Stimulated activated CD8-positive, alpha-beta memory T cell treated with anti-CD3 and anti-CD28 coated beads, Interleukin-12 subunit alpha, Interleukin-12 subunit beta, amount 100 ng/mL, for 4 hours (primary cell): Measurements from ENCODE around the gene MOCOS.

Source experiments
- DNase-seq: peaks from one replicate; pipeline ENCODE4 v3.0.0-alpha.2; 2020; ENCODE audit warnings: low read depth

MOCOS gene

DNA sequence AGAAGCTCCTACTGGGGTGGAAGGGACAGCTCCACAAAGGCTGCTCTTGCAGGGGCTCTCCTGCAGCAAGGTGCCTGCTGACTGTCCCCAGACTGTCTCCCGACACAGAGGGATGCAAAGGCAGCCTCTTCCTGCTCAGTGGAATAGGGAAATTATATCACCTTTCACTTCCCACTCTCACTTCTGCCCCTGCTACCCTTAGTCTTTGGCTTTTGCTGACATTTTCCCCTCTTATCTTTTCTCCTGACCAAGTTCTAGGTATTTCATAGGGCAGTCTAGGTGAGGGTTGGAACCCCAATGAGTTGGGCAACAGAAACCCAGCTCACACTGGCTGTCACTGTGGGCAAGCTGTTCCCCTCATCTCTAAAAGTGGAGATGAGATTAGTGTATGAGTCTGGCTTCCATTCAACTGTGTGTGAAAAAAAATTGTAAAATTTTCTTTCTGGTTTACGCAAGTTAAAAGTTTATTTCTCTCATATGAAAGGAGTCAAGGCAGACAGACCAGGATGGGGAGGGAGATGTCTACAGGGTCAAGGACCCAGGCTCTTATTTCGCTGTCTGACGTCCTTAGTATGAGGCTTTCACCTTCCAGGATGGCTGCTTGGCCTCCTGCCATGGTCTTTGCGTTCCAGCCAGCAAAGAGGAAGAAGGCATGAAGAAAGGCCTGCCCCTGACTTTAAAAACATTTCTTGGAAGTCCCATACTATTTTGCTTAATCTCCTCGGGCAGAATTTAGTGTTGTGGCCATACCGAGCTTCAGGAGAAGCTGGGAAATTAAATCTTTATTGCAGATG lies 7.5 kb upstream of the MOCOS start:
- no peak for DNase-seq

DNA sequence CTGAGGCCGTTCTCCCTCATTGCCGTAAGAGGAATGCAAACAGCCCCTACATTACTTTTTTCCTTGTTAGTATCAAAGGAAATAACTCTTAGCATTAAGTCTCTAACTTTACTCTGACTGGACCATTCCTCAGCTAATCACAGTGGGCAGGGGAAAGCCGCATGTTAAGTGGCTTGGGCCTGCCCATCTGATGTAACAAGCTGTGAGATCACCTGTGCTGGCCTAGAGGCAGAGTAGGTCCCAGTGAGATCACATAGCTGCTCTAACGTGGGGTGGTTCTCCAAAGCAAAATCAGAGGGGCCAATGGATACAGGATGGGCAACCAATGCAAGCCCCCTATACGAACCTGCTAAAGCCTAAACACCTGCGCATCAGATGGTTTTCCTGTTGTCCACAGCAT lies 5.9 kb upstream of the MOCOS start:
- DNase-seq = no peak

DNA sequence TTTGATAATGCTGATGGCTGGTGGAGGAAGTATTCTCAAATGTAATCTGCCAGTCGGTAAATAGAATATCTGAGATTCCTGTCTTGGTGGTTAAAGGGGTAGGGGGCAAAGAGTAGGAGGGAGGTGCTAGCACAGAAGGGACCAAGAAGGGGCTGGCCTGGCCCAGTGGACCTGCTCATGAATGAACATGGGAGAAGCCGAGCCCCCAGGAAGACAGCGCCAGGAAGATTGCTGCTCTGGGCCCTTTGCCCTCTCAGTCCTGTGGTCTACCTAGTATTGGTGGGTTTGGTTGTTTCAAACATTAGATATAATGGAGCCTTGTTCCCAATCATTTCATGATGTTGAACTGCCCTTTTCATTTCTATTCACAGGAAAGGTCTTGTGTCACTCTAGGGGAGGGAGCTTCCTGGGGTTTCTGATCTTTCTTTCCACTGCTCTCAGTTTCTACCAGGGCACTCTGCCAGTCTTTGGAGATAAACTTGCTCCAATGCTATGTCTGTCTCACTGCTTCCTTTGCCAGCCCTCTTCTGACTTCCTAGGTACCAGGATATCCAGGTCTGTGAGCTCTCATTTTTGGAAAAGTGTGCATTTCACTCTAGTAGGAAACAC lies 5.3 kb upstream of the MOCOS start:
- no peak for DNase-seq

DNA sequence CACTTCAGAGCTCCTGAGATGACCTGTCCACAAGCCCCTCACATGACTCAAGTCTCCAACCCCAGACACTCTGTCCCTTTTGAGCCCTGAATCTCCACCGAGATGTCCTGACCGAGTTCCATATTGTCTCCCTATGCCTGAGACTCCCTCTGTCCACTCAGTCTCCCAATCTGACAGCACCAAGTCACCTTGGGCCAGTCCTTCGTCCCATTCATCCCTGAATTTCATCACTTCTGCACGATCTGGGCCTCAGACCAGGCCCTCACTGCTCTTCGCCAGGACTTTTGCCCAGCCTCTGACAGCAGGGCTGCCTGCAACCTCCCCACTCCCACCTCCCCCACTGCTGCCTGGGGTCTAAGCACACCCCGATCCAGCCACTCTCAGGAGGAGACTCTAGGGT lies 4.3 kb upstream of the MOCOS start:
- no peak for DNase-seq

DNA sequence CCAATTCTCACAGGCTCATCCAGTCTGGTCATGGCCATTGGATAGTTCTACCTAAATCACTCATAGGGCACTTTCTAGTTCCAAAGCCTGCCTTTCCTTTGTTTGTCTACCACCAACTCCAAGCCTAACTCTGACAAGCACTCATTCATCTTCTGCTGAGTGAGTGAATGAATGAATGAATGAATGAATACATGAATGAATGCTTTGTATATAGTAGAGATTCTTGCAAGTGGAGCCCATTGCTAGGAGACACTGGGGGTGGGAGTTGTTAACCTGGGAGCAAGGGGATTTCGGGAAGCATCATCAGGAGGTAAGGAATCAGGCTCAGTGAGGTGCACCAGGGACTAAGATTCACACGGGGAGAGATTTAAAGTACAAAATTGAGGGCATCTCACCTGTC lies 3.3 kb upstream of the MOCOS start:
- no peak for DNase-seq

DNA sequence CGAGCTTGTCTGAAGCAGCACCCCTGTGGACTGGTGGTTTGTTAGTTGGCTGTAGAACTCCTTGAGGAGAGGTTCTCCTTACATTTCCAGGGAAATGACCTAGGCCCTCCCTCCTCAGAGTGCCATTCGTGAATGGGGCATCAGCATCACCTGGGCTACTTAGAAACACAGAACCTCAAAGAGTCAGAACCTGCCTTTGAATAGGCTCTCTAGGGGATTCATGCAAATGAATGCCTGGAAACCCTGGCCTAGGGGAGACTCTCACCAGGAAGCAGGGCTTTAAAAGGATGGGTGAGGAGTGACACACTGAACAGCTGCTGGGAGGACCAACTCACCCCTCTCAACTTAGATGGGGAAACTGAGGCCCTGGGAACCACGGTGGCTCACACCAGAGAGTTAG lies 2.1 kb upstream of the MOCOS start:
- no peak for DNase-seq

DNA sequence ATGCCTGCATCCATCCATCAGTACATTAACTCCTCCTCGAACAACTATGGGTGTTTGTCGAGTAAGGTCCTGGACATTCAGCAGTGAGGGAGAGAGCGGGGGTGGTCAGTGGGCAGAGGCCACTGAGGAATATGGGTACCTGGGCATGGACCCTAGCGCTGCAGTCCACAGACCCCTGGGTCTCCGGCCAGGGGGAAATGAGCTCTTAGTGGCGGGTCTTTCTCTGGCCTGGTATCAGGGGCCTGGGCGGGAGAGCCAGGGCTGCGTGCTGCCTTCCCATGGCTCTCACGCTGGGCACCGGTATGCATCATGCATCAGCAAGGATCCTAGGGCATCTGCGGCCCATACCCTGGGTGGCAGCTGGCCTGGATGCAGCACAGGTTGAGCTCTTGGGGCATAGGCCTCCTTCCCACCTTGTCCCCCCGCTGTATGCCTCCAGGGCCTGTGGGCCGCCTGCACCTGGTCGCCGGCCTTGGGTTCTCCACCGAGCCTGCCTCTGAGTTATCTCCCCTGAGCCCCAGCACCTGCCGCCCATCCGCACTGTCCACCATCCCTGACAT lies 1.3 kb upstream of the MOCOS start:
- DNase-seq = no peak

DNA sequence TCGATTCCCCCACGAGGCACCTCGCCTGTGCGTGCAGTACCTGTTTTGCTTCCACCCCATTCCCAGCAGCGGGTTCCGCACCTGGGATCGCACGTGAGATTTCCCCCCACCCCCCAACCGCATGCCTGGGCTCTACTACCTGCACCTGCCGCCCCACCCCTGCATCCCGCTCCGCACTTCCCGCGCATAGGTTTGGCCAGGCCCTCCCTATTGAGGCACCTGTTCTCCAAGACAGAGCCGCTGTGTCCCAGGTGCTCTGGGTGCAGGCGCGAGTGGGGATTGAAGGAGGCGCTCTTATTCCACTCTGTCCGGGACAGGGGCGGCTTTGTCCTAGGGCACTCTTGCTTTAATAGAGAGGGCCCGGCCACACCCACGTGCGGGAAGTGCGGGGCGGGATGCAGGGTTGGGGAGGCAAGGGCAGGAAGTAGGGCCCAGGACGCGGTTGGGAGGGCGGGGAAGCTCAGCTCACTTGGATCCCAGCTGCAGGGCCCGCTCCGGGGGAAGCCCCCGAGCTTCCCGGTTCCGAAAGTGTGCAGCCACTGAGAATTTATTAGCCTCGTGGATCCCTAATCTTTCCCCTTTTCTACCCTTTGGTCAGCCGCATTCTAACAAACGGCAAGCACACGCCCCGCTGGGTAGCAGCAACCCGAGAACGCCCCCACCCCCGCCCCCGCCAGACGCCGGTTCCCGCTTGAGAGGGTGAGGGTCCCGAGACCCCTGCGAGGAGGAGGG lies 670 bp upstream of the MOCOS start:
- no peak for DNase-seq

DNA sequence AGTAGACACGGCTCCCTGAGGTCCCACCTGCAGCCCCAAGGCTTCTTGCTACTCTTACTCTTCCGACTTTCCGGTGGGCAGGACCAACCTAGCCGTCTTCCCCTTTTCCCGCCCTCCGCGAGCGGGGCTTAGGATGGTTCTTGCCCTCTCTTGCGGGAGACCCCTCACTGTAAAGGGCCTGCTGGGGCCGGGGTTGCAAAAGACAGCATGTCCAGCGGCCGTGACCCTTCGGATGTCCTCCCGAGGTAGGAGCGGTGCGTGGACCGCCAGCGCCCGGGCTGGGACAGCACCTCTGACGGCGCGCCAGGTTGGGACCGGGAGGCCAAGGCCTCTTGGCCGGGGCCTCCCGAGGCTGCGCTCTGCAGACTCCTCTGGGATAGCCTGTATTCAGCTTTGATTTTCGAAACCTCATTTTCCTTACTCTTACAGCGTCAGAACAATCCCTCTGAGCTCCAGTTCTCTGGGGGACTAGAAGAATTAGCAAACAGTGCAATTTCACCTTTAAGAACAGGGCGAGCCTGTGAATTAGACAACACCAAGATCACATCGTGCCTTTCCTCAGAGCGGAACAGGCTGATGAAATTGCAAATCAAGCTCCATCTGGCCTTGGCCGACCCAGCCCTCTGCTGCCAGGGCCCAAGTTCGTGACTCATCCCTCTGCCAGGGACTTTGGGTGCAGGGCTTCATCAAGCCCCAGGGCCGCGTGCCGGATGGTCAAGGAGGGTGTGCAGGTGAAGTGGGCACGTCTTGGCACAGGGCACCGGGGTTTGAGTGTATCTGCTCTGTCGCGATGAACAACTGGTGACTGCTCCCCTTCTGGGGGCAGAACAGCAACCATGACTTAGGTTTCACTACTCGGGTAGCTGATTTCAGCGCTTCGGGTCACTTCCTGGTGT lies 777 bp downstream of the MOCOS start:
- no peak for DNase-seq

DNA sequence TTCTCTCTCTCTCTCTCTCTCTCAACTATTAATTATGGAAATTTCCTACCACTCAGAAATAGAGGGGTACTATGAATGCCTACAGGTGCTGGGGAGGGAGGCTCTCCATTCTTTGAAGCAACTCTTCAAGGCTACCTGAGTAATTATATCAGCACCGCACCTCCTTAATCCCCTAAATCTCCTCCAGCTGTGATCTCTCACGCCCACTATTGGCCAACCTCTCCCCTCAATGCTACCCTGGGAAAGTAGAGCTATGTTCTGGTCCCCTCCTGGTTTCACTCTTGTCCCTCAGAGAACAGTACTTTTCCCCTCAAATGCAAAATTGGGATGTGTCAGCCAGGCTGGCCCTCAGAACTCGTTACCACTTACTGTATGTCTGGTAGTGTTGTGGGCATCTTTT lies 1.6 kb downstream of the MOCOS start:
- no peak for DNase-seq

DNA sequence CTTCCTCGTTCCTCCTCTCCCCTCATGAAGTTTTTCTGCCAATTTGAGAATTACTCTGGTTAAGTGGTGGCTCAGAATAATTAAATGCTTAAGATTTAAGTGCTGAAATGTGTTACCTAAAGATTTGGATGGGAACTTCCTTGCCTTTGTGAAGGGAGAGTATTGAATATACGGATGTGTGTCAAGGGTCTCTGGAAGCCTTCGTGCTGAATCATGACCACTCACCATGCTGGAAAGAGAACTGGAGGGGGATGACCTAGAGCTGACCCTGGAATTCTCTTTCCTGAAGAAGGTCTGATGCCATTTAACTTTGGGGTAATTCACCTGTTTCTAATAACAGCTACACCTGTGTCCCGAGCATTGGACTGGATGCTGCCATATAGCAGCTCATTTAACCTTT lies 2.2 kb downstream of the MOCOS start:
- DNase-seq = no peak

DNA sequence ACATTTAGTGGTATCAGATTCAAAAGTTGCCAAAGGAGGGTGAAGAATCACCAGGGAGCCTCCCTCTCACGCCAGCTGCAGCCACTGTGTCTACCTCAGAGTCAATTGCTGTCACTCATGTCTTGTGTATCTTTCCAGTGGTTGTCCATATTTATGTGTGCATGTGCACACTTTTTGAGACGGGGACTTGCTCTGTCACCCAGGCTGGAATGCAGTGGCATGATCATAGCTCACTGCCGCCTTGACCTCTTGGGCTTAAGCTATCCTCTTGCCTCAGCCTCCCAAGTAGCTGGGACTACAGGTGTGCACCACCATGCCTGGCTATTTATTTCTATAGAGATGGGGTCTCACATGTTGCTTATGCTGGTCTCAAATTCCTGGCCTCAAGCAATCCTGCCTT lies 4.0 kb downstream of the MOCOS start:
- DNase-seq = no peak

DNA sequence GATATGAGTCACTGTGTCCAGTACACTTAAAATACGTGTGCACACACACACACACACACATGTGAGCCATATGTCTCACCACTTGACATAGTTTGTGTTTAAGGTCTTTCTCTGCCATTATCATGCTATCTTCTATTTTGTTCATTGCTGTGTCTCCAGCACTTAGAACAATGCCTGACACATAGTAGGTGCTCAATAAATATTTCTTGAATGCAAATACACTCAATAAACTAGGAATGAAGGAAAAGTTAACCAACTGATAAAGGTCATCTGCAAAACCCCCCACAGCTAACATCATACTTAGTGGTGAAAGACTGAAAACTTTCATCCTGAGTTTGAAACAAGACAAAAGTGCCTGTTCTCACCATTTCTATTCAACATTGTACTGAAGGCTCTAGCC lies 4.4 kb downstream of the MOCOS start:
- no peak for DNase-seq

DNA sequence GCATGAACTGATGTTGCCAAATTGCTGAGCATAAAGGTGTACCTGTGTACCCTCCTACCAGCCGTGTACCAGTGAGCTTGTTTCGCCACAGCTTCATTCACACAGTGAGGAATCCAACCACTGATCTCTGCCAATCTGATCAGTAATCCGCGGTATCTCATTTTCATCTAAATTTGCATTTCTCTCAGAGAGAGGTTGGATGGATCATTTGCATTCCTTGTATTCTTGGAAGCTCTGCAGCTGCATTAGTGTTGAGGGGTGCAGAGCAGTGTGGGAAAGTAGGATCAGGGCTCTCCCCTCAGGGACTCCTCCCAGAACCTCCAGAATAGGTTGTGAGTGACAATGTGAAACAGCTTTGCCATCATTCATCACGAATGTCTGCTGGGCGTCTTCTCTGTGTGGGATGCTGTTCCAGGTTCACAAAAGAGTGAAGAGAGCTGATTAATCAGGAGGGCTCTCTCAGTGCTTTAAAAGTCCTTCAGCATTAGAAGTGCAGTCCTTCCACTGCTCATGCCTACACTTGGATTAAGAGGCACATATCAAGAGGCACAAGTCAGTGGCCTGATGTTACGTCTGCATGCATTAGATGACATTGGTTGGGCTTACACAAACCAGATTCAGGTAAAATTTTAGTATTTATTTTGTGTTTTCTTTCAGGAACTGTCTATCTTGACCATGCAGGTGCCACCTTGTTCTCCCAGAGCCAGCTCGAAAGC lies 7.5 kb downstream of the MOCOS start:
- no peak for DNase-seq

DNA sequence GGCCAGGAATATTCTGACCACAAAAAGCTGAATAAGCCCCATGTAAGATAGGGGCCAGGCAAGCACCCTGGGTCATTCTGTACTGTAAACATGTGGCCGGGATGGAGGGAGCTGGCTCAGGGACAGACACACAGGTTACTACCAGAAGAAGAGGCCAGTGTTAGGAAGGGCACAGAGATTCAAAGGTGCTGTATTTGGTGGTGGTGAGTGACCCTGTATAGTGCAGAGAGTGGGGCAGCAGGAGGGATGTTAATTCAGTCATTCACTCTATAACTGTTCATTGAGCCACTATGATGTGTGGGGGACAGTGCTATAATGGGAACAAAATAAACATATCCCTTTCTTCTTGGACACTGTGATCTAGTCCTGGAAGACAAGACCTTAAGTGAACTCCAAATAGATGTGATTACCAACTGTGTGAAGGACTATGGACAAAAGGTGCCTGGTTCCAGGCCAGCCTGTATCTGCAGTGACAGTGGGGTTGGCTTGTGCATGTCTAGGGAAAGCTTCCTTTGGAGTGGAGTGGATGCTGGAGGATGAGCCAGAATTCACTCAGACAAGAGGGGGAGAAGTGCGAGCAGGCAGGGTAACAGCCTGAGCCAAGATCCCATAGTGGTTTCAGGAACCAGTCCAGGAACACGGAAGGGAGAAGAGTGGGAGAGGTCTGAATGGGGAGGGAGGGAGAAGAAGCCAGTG lies 8.3 kb downstream of the MOCOS start:
- DNase-seq = no peak

DNA sequence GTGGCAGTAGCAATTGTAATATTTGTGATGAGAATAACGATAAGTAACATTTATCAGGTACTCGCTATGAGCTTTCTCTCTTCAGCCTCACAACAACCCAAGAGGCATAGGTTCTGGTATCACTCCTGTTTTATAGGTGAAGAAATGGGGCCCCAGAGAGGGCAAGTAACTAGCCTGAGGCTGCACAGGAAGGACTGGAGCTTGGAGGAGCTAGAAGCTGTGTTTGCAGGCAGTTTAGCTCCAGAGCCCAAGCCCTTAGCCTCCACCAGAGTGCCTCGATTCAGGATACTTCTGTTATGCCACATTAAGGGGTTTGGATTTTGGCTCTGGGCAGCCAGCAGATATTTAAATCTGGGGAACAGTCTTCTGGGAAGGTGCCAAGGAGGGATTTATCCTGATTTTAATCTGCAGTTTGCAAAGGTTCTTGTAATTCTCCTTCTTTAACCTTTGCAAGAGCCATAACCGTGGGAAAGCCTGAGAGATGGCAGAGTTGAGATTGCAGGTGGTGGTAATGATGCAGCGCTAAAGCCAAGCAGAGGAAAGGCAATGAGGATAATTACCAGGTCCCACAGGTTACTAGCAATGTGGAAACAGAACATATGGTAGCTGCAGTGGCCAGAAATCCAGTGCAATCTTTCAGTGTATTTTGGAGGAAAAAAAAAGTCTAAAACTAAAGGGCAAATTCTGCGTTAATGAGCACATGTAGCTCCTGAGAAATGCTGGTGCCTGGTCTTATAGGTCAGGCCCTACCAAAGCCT lies 9.1 kb downstream of the MOCOS start:
- no peak for DNase-seq

DNA sequence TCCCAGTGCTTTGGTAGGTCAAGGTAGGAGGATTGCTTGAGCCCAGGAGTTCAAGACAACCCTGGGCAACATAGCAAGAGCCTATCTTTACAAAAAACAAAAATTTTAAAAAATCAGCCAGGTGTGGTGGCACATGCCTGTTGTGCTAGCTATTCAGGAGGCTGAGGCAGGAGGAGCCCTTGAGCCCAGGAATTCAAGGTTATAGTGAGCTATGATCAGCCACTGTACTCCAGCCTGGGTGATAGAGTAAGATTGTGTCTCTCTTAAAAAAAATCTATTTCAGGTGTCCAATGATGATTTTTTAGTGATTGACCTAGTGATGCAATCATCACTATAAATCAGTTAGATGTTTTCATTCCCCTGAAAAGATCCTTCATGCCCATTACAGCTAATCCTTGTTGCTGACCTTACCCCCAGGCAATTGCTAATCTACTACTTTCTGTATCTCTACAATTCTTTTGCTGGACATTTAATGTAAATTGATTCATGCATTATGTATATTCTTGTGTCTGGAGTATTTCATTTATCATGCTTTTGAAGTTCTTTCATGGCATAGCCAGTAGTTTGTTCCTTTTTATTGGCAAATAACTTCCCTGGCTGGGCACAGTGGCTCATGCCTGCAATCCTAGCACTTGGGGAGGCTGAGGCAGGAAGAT lies 10.3 kb downstream of the MOCOS start:
- DNase-seq = no peak

DNA sequence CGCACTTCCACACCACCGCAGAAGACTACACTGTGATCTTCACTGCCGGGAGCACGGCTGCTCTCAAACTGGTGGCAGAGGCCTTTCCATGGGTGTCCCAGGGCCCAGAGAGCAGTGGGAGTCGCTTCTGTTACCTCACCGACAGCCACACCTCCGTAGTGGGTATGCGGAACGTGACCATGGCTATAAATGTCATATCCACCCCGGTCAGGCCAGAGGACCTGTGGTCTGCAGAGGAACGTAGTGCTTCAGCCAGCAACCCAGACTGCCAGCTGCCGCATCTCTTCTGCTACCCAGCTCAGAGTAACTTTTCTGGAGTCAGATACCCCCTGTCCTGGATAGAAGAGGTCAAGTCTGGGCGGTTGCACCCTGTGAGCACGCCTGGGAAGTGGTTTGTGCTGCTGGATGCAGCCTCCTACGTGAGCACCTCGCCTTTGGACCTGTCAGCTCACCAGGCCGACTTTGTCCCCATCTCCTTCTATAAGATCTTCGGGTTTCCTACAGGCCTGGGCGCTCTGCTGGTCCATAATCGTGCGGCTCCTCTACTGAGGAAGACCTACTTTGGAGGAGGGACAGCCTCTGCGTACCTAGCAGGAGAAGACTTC lies 12.5 kb downstream of the MOCOS start:
- no peak for DNase-seq

DNA sequence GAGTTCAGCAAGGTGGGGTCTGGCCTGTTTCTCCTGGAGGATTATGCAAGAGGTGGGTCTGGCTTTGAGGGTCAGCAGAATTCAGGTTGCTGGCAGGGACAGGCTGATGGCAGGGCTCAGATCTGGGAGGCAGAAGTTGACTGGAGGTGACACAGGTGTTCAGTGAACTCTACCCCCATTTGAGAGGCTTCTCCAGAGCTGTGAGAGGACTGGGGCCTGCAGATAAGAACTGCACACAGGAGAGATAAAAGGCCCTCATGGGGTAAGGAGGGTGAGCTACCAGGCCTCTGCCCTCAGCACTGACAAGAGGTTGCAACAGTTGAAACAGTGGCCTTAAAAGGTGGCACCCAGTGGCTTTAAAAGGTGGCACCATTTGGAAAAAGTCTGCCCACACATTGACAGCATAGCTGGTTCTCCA lies 13.1 kb downstream of the MOCOS start:
- DNase-seq = no peak
